Right hindlimb (tissue), 1 donor: Measurements from ENCODE around the gene CHPF.

Source experiments
- DNase-seq: peaks from one replicate; pipeline ENCODE4 v3.0.0-alpha.2; 2018

Gene CHPF, protein sequence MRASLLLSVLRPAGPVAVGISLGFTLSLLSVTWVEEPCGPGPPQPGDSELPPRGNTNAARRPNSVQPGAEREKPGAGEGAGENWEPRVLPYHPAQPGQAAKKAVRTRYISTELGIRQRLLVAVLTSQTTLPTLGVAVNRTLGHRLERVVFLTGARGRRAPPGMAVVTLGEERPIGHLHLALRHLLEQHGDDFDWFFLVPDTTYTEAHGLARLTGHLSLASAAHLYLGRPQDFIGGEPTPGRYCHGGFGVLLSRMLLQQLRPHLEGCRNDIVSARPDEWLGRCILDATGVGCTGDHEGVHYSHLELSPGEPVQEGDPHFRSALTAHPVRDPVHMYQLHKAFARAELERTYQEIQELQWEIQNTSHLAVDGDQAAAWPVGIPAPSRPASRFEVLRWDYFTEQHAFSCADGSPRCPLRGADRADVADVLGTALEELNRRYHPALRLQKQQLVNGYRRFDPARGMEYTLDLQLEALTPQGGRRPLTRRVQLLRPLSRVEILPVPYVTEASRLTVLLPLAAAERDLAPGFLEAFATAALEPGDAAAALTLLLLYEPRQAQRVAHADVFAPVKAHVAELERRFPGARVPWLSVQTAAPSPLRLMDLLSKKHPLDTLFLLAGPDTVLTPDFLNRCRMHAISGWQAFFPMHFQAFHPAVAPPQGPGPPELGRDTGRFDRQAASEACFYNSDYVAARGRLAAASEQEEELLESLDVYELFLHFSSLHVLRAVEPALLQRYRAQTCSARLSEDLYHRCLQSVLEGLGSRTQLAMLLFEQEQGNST

DNA sequence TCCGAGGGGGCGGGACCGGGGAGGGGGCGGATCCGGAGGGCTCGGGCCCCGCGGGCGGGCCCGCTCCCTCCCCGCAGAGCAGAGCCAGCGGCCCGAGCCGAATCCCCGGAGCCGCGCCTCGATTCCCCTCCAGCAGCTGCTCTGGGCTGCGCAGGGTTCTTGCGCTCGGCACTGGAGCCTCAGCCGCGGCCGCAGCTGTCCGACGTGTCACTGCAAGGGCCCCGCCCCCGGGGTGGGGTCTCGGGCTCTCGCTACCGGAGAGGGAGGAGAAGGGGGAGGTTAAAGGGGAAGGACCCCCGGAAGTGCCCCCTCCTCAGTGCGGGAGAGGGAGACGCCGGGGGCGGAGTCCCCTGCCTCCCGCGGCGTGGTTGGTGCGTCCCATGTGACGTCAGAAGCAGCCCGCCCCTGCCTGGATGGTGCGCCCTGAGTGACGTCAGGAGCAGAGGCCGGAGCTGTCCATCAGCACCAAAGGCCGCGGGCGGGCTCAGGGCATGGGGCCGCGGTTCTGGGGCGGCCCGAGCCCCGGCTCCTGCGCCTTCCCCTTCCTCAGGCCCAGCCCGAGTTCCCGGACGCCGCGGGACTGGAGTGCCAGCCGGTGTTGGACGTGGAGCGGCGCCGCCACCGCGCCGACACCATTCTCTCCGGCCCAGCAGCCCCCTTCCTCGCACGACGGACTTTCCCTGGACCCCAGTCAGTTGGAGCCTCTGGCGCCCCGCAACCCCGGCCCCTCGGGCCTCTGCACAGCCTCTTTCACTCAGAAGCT is at the start of gene CHPF, which contains the start of gene TMEM198:
TSS of gene CHPF (minus strand) at position 214 of the 763 bp plus-strand sequence. CDS start 271 bp downstream, outside the sequence.
TSS of gene TMEM198 (plus strand) at position 433 of the 763 bp plus-strand sequence. CDS start 700 bp downstream, outside the sequence.
- peak; percentile 99 for DNase-seq

DNA sequence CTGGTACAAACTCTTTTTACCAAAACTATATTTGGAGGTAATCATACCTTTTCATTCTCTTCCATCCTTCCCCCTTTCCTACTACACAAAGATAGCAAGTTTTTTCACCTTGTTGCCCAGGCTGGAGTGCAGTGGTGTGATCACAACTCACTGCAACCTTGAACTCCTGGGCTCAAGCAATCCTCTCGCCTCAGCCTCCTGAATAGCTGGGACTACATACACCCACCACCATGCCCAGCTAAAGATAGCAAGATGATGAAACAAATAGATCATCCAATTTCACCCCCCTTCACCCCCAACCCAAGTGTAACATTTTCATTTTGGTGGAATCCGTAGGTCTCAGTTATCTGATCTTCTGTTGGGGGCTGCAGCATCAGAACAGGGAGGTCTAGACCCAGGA is 49.5 kb upstream of the CHPF start:
- DNase-seq, result no peak

DNA sequence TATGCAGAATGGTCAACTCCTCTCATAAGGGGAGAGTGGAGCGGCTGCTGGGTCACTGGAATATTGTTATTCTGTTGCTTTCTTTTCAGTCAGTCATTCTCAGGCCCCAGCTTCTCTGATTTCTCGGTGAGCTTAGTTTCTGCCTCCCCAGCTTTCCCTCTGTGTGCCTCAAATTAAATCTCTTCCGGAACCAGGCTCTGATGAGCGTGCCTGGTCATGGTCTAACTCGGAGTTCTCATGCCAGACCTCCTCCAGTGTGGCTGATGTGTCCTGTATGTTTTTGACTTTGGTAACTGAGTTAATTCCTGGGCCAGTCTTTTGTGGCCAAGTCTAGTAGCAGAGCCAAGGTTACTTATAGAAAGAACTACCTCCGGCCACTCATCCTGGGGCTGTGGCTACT is 49.1 kb upstream of the CHPF start:
- no peak for DNase-seq

DNA sequence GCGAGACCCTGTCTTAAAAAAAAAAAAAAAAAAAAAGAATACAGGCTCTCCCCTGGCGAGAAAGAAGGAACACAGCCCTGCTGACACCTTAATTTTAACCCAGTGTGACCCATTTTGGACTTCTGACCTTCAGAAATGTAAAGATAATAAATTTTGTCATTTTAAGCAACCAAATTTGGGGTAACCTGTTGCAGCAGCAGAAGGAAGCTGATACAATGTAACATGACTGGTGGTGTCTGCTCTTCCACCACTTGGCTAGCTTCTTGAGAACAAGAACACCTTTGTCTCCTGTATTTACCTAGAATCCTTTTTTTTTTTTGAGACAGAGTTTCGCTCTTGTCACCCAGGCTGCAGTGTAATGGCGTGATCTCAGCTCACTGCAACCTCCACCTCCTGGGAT is 47.5 kb upstream of the CHPF start:
- DNase-seq, result no peak

DNA sequence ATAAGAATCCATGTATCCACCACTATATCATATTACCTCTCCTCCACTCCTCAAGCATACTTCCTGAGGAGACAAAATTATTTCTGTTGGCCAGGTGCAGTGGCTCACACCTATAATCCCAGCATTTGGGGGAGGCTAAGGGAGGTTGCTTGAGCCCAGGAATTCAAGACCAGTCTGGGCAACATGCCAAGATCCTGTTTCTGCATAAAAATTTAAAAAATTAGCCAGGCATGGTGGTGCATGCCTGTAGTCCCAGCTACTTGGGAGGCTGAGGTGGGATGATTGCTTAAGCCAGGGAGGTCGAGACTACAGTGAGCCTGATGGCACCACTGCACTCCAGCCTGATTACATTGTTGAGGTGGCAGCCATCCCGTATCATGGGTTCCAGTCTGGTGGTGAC is 37.7 kb upstream of the CHPF start:
- DNase-seq, result no peak

DNA sequence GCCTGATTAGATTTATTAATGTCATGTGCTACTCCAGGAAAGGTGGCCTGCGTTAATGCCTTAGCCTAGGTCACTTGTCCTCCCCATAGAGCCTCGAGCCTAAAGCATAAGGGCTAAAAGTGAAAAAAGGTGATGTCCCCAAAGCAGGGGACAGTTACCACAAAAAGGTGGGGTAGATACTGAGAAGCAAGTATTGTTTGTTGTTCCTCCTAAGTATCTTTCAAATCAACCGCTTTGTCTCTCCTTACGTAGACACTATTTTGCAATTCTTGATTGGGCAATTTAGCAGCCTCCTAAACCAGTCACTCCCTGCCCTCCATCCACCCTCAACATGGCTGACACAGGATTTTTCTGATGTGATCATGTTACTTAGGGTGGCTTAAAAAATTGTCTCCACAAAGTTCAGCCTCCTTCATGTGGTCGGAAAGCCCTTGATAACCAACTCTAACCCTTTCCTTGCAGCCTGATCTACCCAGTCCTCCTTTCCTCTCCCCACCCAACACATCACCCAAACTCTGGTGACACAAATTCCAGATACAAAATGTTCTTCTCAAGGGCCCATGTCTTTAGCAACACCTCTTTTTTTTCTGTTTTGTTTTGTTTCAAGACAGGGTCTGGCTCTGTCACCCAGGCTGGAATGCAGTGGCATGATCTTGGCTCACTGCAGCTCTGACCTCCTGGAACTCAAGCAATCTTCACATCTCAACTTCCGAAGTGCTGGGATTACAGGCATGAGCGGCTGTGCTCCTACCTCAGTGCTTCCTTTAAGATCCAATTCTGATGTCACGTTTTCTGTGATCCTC is 35.4 kb upstream of the CHPF start:
- no peak for DNase-seq

DNA sequence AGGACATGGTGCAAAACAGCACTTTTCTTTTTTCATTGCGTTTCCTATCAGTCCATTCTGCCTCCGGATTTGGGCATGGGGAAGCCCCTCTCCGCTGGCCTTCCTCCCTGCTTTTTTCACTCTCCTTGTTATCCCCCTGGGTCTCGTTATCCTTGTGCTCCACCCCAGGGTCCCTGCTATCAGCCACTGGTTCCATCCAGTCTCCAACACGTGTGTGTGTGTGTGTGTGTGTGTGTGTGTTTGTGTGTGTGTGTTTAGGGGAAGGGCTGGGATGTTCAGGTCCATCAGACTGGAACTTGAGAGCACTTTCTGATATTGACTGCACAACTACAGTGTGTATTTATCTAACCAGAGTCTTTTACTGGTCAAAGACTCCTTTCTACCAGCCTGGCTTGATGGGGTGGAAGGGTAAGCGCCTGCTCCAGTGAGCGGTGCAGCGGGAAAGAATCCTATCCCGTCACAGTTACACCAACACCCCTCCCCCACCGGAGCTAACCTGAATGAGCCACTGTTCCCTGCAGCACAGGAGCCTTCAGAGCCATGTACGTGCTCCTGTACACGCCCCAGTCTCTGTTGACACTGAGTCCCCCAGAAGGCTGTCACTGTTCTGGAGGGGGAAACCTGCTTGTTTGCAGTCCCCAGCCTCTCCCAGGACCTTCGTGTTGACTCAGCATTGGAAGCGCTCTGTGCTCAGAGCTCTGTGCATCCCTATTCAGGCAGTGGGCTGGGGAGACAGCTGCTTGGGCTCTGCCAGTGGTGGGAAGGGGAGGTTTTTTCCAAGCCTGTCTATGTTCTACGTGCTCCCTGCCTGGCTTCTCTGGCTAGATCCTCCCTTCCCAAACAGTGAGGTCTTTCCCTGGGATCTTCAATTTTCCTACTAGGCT is 33.1 kb upstream of the CHPF start:
- DNase-seq, result peak; percentile 77

DNA sequence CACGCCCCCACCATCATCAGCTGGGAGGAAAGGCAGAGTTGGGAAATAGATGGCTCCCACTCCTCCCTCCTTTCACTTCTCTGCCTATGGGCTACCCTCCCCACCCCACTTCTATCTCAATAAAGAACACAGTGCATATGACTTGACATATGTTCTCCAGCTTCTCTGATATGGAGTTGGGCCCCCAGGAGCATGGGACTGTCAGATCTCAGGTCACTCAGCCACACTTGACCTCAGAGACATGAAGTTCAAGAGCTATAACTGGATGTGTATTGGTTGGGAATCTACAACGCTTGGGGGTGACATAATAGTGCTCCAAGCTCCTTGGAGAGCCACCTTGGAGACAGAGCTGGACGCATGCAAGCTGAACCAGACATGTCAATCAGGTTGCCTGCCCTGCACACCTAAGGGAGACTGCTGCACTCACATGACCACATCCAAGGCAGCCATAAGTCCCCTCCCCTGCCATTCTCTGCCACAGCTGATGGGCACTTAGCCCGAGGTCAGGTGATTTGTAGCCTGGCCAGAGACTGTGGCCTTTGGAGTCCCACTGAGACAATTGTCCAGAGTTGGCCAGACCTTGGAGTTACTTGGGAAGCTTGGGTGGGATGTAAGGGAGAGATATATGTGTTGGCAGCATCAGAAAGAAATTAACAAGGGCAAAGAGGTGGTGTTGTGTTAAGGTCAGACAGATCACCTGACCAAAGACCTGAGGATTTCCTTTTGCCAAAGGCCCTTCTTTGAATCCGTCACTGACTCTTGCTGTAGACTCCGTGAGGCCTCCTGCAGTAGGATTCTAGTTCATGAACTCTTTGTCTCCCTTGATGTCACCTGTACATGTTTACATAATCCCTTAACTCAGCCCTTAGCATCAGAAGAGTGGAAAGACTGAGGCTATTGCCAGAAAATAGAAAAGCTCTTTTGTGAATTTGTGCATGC is 32.2 kb upstream of the CHPF start:
- DNase-seq, result no peak

DNA sequence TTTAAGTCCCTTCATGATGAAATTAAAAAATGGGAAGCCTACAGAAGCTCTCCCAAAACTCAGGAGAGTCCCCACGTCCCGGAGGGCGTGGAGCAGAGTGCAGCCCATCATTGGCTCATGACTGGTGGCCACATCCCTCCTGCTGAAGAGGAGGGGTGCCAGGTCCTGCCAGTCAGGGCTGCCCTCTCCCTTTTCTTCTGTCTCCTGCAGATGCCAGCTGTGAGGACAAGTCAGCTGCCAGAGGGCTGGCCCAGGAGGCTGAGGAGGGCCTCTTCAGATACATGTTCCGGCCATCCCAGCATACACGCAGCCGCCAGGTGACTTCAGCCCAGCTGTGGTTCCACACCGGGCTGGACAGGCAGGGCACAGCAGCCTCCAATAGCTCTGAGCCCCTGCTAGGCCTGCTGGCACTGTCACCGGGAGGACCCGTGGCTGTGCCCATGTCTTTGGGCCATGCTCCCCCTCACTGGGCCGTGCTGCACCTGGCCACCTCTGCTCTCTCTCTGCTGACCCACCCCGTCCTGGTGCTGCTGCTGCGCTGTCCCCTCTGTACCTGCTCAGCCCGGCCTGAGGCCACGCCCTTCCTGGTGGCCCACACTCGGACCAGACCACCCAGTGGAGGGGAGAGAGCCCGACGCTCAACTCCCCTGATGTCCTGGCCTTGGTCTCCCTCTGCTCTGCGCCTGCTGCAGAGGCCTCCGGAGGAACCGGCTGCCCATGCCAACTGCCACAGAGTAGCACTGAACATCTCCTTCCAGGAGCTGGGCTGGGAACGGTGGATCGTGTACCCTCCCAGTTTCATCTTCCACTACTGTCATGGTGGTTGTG is 31.1 kb upstream of the CHPF start:
- DNase-seq, result no peak

DNA sequence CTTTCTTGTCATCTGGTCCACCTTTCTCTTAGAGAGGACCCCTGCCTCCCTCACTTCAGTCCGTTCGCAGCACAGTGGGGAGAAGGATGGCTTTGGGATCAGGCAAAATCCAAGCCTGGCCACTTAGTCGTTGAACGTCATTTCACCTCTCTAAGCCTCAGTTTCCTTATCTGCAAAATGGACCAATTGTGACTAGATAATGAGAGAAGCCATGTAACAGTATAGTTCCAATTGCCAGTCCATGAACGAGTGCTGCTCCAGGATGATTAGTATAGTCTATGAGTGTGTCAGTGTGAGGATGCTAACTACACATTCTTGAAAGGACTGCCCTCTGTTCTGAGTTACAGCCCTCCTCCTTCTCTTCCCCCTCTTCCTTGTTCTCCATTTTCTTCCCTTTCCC is 29.6 kb upstream of the CHPF start:
- no peak for DNase-seq

DNA sequence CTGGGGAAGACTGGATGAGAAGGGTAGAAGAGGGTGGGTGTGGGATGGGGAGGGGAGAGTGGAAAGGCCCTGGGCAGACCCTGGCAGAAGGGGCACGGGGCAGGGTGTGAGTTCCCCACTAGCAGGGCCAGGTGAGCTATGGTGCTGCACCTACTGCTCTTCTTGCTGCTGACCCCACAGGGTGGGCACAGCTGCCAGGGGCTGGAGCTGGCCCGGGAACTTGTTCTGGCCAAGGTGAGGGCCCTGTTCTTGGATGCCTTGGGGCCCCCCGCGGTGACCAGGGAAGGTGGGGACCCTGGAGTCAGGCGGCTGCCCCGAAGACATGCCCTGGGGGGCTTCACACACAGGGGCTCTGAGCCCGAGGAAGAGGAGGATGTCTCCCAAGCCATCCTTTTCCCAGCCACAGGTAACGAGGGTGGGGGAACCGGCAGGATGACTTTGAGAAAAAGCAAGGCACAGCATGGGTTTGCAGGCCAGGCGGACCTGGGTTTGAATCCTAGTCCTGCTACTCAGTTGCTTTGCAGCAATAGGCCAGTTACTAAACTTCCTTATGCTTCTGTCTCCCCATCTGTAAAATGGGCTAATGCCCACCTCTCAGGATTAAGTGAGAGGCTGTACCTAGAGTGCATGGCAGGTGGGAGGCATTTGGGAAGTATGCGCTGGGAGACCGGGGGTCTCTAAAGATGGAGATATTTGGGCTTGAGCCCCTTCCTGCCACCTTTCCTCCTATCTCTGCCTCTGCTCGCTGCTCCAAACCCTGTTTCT is 28.8 kb upstream of the CHPF start, which contains the start of gene INHA:
TSS of gene INHA (plus strand) at position 74 of the 765 bp plus-strand sequence. CDS start at position 139, 65 bp downstream.
- DNase-seq, result no peak

DNA sequence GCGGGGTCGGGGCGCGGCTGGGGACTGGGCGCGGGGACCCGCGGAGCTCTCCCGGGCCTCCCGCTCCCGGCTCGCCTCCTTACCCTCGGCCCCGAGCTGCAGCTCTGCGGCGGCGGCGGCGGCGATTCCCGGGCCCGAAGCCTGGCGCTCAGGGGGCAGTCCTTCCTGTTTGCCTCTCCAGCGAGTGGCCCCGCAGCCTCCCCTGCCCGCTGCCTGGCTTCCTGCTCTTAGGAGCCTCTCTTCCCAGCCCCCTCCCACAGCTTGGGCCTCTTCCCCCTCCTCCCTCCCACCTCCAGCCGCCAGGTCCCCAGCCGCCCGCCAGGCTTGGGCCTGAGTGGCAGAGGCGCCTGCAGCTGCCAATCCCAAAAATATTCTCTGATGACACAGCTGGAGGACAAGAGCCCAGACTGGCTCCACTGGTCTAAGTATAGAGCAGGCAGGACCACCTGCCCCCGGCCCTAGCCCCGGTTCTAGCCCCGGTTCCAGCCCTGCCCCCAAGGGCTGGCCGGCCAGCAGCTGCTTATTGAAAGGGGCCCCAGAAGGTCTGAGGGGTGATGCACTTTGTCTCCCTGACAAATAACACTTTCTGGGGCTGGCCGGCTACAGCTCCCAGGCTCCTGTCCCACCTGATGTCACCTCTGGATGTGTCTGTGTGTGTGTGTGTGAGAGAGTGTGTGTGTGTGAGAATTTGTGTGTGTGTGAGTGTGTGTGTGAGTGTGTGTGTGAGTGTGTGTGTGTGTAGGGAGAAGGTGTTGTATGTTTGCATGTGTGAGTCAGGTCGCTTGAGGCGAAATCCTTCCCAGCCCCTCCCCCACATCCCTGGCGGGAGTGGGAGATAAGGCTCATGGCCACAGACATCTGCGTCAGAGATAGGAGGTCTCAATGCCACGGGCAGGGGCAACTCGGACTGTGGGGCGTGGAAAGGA is 28.0 kb upstream of the CHPF start, which contains the start of gene OBSL1:
TSS of gene OBSL1 (minus strand) at position 229 of the 926 bp plus-strand sequence. CDS start 307 bp downstream, outside the sequence.
- DNase-seq, result peak; percentile 92

DNA sequence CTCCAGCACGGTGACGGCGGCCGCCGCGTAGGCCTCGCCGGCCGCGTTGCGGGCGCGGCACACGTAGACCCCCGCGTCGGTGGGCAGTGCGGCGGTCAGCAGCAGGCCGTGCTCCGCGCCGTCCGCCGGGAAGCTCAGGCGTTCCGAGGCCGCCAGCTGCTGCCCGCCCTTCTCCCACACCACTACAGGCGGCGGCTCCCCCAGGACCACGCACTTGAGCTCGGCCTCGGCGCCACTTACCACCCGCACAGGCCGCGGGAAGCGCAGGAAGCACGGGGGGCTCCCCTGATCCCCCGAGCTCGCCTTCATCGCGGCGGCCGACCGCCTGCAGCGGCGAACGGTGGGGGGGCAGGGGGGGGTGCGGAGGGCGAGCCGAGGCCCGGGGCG is 27.3 kb upstream of the CHPF start:
- no peak for DNase-seq

DNA sequence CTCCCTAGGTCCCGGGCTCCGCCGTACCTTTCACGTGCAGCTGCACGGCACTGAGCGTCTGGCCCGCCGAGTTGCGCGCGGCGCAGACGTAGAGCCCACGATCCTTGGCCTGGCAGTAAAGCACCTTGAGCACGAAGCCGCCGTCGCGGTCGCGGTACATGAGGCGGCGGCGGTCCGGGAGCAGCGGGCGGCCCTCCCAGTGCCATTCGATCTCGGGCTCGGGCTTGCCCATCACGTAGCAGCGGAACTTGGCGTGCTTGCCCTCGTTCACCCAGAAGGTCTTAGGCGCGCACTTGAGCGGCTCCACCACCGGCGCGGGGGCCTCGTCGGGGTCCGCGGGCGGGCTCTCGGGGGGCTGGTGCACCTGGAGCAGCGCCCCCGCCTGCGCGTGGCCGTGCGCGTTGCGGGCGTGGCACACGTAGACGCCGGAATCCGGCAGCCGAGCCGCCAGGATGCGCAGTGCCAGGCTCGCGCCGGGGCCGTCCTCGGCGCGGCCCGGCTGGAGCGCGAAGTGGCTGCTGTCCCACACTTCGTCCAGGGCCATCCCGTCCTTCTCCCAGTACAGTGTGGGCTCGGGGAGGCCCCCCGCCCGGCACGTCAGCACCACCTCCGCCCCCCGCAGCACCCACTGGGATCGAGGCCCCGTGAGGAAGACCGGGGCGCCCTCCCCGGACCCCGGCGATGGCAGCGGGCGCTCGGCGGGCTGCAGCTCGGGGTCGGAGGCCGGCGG is 26.8 kb upstream of the CHPF start:
- DNase-seq, result no peak

DNA sequence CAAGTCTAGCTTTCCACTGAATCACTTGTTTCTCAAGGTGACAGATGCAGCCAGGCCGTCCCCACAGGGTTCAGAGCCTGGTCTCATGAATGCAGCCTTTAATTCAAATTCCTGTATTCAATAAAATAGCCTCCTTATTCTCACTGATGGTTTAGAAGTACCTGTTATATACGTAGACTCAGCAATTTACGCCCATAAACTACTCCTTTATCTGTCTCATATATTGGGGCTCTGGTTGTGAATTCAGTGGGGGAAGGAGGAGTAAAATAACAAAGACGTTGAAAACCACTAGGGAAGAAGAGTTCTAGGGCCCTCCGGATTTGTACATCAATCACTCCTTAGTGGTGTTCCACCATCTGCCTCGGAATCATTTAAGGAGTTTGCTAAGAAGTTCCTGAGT is 26.0 kb upstream of the CHPF start:
- DNase-seq, result no peak

DNA sequence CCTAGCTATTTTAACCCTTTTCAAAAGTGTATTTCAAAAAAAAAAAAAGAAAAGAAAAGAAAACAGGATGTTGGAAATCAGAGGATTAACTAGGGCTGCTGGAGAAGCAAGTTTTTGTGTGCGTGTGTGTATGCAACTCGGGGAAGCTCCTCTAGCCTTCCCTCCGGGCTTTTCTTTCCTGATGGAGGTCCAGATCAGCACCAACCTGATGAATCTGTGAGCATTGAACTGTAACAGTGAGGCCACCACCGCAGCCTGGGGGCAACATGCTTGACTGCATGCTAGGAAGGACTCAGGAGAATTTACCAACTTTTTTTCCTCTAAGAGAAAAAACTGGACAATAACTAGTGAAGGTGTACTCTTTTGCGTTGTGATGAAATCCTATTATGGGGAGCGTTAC is 25.4 kb upstream of the CHPF start:
- DNase-seq, result no peak
